Measurements from ENCODE around the gene MYO1F.

Gene MYO1F

DNA sequence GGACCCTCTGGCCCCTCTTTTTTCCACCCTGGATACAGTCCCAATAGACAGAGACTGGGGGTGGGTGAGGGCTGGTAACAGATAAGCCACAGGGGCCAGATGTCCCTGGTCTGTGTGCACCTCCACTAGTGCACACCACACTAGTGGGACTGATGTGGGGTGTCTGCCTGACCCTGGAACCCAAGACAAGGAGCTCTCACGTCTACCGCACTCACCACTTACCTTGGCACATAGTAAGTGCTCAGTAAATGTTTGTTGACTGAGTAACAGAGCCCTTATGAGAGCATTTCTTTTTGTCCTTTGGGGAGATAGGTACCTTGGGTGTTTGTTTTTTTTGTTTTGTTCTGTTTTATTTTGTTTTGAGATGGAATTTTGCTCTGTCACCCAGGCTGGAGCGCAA lies 40.1 kb downstream of the MYO1F start:
- H3K27ac ChIP-seq: no peak overlapping the region
- TF ChIP-seq CTCF (conservative IDR thresholded peaks at IDR 0.05) (no peak), ZFX (IDR thresholded peaks at IDR 0.05) (no peak)

- no peak overlapping the region for H3K27ac ChIP-seq
- TF ChIP-seq ZFX (IDR thresholded peaks at IDR 0.05) (no peak), CTCF (conservative IDR thresholded peaks at IDR 0.05) (no peak)
Measured at GRCh38 chr19:8536282-8536681, 41.0 kb downstream of the MYO1F start.

- no peak for TF ChIP-seq CTCF (conservative IDR thresholded peaks at IDR 0.05)
- TF ChIP-seq ZFX (IDR thresholded peaks at IDR 0.05): no peak
- H3K27ac ChIP-seq: no peak overlapping the region
Measured at GRCh38 chr19:8532225-8532624, 45.0 kb downstream of the MYO1F start.

GRCh38 chr19:8531470-8531869 lies 45.8 kb downstream of the MYO1F start:
- no peak for TF ChIP-seq ZFX (IDR thresholded peaks at IDR 0.05)
- TF ChIP-seq CTCF (conservative IDR thresholded peaks at IDR 0.05): no peak
- no peak overlapping the region for H3K27ac ChIP-seq

DNA sequence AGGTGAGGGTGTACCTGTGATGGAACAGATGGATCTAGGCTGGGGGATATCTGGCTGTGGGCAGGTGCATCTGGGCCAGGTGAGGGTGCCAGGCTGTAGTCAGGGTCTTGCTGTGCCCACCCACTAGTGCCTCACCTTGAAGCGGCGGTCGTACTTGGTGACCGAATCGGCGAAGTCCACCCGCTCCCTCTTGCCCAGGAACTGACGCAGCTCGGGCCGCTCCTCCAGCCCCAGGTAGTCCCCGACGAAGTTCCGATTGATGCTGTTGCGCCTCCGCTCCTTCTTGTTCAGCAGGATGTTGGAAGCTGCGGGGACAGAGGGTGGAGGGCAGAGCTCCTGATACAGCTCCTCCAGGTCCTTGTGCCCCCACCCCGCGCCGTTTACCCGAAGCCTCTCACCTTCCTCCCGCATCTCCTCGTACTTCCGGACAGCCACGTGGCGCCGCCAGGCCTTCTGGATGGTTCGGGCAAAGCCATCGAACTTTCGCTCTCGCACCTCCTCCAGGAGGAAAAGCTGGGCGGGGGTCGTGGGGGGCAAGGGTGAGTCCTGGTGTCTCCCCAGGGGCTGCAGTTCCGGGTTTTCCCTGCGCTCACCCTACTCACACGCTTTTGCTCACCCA lies 47.1 kb downstream of the MYO1F start:
- no peak overlapping the region for H3K27ac ChIP-seq
- no peak for TF ChIP-seq ZFX (IDR thresholded peaks at IDR 0.05)
- no peak for TF ChIP-seq CTCF (conservative IDR thresholded peaks at IDR 0.05)

DNA sequence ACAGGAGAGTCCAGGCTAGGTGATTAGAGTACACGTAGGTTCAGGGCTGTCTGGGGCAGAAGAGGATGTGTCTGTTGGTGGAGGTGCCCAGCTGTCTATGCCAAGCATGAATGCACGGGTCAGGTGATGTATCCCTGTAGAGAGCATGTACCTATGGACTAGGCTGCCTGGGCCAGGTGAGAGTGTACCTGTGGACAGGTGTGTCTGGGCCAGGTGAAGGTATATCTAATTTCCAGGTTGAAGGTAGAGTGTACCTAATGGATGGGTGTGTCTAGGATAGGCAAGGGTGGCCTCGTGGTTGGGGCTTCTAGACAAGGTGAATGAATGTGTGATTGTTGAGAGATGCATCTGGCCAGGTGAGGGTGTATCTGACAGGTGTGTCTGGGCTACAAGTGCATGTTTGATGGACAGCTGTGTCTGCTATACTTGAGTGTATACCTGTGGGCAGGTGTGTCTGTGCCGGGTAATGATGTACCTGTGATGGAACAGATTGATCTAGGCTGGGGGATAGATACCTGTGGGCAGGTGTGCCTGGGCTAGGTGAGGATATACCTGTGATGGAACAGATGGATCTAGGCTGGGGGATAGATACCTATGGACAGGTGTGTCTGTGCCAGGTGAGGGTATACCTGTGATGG lies 47.8 kb downstream of the MYO1F start:
- no peak for TF ChIP-seq ZFX (IDR thresholded peaks at IDR 0.05)
- TF ChIP-seq CTCF (conservative IDR thresholded peaks at IDR 0.05): no peak
- H3K27ac ChIP-seq: no peak overlapping the region

- no peak overlapping the region for H3K27ac ChIP-seq
- no peak for TF ChIP-seq ZFX (IDR thresholded peaks at IDR 0.05)
- TF ChIP-seq CTCF (conservative IDR thresholded peaks at IDR 0.05): no peak
Measured at GRCh38 chr19:8528500-8528899, 48.7 kb downstream of the MYO1F start.

Measured in C4-2B (cell line).